ENCODE measurements around the gene BANF1.

DNA sequence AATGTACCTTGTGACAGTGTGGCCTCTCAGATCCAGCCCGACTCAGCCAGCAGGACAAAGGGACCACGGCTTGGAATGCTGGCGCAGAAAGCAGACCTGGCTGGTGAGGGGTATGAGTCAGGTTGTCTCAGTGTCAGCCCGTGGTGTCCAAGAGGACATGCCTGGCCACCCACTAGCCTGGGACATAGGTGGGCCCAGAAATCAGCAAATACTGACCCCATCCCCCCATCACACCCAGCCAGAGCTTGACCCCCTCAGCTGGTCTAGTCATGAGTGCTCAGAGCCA is 4.5 kb downstream of the BANF1 start:
- TF ChIP-seq, protein P1, sequence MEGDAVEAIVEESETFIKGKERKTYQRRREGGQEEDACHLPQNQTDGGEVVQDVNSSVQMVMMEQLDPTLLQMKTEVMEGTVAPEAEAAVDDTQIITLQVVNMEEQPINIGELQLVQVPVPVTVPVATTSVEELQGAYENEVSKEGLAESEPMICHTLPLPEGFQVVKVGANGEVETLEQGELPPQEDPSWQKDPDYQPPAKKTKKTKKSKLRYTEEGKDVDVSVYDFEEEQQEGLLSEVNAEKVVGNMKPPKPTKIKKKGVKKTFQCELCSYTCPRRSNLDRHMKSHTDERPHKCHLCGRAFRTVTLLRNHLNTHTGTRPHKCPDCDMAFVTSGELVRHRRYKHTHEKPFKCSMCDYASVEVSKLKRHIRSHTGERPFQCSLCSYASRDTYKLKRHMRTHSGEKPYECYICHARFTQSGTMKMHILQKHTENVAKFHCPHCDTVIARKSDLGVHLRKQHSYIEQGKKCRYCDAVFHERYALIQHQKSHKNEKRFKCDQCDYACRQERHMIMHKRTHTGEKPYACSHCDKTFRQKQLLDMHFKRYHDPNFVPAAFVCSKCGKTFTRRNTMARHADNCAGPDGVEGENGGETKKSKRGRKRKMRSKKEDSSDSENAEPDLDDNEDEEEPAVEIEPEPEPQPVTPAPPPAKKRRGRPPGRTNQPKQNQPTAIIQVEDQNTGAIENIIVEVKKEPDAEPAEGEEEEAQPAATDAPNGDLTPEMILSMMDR (IDR thresholded peaks at IDR 0.05; ENCODE audit: poor library complexity) = no peak
- no peak for TF ChIP-seq EZH2phosphoT487 (IDR thresholded peaks at IDR 0.05; ENCODE audit: low read depth, severe bottlenecking, unreplicated experiment)
